Body of pancreas (tissue), 4 donors: ENCODE data around the gene ADAMTSL3.

ENCODE experiments used
- CTCF ChIP-seq, 7 experiments: fragments of 450-650 bp in 4 of 7; fragments of 200-600 bp in 3 of 7; sonication (generic) in 3 of 7; IDR thresholded peaks; one replicate each; pipeline ENCODE4 v1.5.1; 2016 to 2019; ENCODE audit warnings: antibody characterized with exemption in 7 of 7
- POLR2A ChIP-seq, 3 donors: fragments of 450-650 bp; IDR thresholded peaks; one replicate each; pipeline ENCODE4 v1.6.1; 2016; ENCODE audit warnings: antibody characterized with exemption in 3 of 3, mild to moderate bottlenecking in 2 of 3

- no peak for TF ChIP-seq CTCF (IDR thresholded peaks at IDR 0.05)
- no peak for TF ChIP-seq POLR2A (IDR thresholded peaks at IDR 0.05)
Measured at GRCh38 chr15:83713242-83713641, 59.3 kb downstream of the ADAMTSL3 start.
